ENCODE data around the gene DMD.
"Not testable (repeated sequence)": the region's sequence is repeated elsewhere in the genome, so short reads cannot be mapped to it uniquely, and the experiment has no call there.

The DMD gene

DNA sequence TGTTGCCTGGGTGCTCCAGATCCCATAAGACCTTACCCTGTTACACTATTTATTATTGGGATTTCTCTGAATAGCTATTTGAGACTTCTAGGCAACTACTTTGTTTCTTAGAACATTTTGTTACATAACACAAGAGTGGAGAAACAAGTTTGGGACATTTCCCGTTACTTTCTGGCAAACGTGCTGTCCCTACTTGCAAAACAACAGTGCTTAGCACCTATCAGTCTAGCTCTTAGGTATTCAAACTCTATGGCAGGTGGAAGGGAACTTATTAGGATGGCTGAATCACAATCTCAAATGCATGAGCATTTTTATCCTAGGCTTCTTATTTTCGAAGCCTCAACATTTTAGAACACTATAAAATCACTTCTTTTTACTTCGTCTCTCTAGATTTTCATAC is 613.6 kb downstream of the DMD start:
- no peak for DNase-seq

DNA sequence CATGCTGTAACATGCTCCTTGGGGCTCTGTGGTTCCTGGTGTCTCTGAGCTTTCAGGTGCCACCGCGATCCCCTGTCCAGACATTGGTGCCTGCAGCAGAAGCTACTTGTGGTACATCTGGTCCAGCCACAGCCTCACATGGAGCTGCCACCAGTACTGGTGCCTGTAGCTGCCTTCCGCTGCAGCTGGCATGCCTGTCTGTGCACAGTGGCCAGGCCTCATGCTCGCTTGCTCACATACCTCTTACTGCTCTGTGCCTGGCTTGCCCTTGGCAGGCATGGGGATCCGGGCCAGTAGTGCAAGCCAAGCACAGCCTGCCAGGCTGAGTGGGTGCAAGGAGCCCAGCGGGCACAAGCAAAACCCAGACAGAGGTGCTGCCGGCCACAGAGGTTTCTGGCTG is 618.6 kb downstream of the DMD start:
- DNase-seq, result no peak

DNA sequence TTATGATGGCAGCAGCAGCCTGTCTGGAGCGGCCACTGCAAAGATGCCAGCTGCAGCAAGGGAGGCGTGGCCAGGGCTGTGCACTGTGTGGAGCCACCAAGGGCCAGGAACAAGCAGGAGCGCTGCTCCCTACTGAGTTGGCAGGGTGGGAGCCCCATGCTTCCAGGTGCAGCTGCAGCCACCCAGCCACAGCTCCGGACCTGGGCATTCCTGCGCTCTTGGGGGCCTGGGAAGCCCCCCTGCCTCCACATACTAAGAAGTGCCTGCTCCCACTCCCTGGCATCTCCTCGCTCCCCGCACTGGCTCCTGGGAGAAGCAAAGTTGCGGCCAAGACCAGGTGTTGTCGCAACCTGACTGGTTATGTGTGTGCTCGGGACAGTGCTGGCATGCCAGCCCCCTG is 619.8 kb downstream of the DMD start:
- DNase-seq, result no peak

DNA sequence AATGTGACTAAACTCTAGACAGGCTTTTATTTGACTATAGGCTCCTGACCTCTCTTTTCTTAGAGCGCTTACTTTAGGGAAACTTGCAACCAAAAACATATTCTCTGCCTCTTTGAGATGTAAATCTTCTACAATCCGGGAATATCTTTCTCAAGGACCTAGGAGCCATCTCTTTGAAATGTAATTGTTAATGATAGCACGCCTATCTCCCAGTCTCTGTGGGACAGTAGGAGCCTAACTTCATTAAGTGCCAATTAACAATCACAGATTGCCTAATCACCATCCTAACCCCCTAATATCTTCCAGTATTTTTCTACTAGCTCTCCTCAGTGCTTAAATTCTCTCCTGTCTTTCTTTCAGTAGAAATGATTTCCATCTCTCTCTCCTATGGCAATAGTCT is 628.6 kb downstream of the DMD start:
- no peak for DNase-seq

DNA sequence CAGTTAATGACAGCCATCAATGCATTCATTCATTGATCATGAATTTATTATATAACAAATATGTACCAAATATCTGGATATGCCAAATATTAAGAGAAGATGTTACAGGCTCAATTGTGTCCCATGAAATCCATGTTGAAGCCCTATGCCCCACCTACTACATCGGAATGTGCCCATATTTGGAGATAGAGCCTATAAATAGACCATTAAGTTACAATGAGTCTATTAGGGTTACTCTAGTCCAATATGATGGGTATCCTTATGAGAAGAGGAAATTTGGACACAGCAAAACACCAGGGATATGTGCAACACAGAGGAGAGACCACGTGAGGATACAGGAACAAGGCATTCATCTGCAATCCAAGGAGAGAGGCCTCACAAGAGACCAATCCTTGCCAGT is 634.5 kb downstream of the DMD start:
- DNase-seq, result no peak

DNA sequence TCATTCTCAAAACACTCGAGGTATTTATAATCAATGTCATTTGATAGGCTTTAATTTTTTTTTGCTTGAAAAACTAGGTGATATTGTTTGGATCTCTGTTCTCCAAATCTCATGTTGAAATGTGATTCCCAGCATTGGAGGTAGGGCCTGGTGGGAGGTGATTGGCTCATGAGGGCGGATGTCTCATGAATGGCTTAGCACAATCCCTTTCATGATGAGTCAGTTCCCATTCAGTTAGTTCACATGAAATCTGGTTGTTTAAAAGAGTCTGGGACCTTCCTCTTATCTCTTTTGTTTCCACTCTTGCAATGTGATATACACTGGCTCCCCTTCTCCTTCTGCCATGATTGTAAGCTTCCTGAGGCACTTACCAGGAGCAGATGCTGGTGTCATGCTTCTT is 638.7 kb downstream of the DMD start:
- no peak for DNase-seq

DNA sequence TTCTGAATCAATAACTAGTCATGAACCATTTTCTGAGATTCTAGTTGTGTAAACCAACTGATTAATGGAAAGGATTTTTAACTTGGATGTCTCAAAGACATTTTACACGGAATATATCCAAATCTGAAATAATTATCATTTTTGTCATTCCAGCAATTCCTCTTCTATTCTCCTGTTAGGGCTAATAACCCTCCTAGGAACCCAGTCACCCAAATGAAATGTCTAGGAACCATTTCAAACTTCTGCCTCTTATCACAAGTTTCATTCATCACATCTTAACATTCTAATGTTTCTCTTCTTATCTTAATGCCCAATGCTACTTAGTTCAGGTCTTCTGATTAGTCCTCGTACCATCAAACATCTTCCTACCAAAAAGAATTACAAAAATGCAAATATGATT is 639.8 kb downstream of the DMD start:
- no peak for DNase-seq

DNA sequence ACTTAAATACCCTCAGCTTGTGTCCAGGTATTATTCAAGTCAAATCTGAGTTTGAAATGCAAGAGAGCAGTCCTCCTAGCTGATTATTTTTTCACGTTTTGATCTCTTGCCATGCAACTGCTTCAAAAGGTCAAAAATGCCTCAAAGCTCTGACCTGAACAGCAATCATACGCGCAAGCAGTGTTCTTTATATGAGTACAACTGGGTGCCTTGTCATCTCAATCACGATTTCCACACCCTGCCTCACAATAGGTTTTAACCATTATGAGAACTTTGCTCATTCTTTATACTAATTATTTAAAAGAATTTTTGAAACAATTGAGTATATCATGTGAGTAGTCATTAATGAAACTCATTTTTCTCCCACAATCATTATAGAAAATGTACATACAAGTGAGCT is 649.1 kb downstream of the DMD start:
- no peak for DNase-seq

DNA sequence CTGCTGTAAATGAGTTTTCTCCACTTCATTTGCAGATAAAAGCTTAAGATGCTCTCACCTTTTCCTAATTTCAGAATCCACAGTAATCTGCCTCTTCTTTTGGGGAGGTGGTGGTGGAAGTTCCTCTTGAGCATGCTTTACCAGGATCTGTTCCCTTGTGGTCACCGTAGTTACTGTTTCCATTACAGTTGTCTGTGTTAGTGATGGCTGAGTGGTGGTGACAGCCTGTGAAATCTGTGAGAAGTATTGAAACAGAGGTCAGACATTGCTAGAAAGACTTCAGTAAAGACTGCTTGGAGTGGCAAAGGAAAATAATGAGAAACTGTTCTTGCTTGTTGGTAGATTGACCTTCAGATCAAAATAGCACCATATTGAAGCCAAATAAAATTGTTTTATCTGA is 666.2 kb downstream of the DMD start:
- no peak for DNase-seq

DNA sequence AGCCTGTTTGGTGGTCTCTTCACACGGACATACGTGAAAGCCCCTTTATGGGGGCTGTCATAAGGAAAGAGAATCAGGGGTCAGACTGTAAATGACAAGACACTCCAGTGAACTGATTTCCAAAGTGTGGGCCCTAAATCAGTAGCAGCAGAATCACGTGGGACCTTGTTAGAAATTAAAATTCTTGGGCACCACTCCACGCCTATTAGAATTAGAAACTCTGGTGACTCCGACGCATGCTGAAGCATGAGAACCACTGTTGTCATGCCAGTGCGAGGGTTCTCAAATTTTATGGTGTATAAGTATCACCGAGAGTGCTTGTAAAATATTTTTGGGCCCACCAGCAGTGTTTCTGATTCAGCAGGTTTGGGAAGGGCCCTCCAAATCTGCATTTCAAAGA is 672.8 kb downstream of the DMD start:
- DNase-seq, result no peak

DNA sequence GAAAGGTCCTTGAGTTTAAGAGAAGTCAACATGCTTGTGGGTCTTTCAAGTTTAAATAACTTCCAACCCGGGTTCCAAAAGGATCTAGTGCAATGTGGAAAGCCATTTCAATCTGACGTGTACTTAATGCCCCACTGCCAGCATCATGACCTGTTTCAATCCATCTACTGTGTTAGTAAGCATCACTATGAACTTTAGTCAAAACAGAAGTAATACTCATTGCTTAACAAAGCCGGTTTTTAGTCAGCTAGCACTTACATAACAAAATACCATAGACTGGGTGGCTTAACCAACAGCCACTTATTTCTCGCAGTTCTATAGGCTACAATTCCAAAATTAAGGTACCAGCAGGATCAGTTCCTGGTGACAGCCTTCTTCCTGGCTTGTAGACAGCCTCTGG is 677.5 kb downstream of the DMD start:
- DNase-seq, result no peak

DNA sequence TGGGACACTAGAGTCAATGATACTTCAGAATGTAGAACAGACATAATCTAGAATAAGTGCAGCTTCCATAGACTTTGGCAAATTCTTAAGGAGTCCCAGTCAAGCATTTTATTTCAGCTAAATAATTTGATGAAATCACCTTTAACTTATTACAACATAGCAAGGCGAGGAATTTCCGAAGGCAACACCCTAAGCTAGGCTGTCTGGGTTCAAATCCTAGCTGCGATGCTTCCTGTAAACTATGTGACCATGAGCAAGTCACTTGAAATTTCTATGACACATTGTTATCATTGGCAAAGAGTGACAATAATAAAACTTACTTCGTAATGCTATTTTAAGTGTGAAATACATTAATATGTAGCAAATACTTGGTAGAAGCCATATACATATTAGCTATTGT is 679.1 kb downstream of the DMD start:
- DNase-seq, result no peak

DNA sequence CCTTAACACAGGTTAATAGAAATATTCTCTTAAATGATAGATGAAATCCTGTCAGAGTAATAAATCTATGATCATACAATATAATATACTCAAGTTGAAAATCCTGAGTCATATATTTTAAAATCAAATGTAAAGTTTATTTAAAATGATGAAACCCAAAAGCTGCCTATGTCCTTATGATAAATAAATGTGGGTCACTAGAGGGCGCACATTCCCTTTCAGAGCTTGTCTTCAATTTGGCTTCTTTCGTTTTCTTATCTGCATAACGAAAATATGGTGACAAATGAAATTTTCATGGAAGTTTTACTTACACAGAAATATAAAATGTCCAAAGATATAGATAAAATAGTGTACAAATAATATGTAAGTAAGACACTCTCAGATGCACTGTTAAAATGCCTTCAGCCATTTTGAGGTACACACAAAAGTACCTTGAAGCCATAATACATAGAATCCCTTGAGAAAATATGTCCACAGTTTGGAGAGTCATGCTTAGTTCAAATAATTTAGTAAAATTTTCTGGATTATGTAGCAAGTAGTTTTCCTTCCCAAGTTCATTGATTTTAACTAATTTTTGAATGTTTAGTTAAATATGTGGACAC is 680.4 kb downstream of the DMD start:
- DNase-seq, result peak; percentile 1

DNA sequence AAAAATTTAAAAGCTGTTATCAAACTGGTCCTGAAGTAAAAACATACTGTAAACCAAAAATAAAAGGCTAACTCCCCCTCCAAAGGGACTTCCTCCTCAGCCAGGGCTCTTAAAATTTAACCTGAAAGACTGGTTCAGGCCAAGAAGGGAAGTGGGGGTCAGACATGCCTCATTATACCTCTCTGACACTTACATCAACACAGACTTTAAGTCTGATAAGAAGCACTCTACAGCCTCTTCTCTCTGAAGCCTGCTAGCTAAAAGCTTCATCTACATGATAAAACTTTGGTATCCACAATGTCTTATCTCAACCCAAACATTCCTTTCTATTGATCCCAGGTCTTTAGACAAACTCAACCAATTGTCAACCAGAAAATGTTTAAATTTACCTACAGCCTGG is 682.9 kb downstream of the DMD start:
- DNase-seq, result not testable (repeated sequence)

DNA sequence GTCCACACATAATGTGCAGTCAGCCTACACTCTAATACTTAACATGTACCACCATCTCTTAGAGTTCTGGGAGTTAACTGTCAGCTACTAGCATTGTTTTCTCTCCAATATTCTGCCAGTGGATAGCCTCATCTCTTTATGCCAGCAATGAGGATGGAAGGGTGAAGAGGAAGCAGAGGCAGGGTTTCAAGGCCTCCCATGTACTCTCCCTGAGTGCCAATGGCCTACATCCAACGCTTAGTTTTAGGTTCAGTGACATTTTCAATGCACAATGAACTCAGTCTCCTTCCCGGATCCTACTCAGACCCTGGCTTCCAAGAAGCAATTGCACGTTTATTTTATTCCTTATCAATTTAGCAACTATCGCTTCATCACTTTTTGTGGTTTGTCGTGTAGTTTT is 686.1 kb downstream of the DMD start:
- no peak for DNase-seq

DNA sequence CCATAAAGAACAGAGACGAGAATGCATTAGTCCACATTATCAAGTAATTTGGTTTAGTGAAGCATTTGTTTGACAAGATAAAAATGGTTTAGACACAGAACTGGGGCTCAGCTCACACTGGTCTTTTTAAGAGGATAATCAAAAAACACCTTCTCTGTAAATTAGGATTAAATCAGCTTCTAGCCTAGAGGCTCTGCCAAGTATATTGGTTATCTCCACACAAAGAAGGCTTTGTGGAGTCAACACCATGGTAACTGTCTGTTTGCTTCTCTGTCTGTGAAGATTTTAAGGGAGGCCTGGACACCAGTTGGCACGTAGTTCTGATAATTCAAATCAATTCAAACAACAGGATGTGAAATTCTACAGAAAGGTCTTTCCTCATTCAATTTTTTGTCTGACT is 687.0 kb downstream of the DMD start:
- no peak for DNase-seq

DNA sequence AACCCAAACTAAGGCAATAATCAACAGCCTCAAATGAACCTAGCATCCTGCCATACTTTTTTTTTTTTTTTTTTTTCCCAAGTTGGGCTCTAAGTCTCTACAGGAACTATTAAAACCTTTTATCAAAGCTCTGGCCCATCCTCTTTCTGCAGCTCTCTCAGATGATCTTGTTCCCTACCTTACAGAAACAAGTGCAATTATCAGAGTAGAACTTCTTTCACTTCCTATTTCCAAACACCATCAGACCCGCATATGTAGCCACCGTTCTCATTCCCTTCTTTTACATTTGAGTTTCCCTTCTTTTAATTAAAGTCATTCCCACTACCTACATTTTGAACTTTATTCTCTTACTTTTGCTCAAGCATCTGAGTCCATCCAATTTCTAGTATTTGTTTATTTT is 690.6 kb downstream of the DMD start:
- no peak for DNase-seq

DNA sequence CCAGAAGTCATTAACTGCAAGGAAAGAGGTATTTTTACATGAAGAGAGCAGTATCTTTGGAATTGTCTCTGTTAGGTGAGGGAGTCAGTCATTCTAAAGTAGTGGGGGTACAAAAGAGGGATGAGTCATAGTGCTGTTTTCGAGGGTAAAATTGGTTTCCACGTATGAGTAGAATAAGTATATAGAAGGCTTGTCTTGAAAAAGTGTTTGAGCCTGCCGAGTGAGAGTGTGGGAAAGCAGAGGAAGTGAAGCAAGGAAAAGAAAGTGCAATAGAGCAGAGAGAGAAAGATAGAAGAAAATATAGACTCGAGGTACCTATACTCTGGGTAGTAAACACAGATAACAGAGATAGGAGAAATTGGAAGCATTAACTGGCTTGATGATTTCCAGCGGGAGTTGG is 696.4 kb downstream of the DMD start:
- no peak for DNase-seq

DNA sequence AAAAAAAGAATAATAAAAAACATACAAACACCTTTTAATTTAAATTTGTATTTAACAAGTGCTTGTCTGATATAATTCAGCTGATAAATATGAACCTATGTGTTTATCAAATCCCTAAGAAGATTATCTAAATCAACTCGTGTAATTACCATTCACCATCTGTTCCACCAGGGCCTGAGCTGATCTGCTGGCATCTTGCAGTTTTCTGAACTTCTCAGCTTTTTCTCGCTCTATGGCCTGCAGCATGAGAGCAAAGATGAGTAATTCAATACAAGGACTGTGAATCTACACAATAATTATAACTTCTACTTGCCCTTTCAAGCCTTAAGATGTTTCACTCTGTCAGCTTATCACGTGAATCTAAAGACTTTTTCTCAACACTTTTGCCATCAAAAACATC is 709.7 kb downstream of the DMD start:
- DNase-seq, result no peak

DNA sequence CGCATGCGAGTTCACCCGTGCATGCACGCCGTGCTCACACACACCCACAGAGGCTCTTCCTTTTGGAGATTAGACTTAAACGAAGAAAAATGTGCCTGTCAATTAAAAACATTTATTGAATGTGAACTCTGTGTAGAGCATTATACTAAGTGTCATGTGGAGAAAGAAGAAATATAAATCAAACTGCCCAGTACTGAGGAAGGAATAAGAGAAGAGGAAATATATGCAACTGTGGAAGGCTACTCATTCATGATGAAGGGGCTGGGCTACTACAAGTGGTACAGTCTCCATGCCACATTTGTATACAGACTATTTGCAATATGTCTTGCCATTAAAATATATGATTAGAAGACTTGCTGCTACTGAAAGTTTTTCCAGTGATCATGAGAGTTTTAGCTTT is 714.7 kb downstream of the DMD start:
- DNase-seq, result no peak

DNA sequence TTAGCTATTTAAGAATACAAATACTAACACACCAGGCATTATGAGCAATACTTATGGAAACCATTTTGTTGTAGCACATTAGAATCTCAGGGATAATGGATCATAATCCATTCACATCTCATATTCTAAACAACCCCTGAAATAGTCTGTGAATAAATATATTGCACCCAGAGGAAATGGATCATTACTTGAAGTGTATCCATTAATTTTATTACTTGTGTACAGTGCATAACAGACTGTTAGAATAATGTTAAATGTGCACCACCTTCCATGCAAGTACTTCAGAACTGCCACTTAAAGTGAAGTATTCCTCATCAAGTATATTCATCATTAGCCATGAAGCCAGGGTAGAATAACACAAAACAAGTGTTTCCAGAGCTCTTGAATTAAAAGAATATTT is 715.5 kb downstream of the DMD start:
- DNase-seq, result no peak

DNA sequence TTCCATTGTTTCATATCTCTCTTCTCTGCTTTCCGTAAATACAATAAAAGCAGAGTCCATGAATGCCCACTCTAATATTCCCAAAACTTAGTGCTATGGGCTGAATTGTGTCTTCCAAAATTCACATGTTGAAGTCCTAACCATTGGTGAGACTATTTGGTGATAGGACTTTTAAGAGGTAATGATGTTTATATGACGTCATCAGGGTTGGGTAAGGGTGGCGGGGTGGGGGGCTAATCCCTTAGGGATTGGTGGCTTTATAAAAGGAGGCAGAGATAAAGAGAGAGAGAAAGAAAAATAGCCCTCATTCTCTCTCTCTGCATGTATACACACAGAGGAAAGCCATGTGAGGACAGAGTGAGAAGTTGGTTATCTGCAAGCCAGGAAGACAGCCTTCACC is 722.2 kb downstream of the DMD start:
- no peak for DNase-seq

DNA sequence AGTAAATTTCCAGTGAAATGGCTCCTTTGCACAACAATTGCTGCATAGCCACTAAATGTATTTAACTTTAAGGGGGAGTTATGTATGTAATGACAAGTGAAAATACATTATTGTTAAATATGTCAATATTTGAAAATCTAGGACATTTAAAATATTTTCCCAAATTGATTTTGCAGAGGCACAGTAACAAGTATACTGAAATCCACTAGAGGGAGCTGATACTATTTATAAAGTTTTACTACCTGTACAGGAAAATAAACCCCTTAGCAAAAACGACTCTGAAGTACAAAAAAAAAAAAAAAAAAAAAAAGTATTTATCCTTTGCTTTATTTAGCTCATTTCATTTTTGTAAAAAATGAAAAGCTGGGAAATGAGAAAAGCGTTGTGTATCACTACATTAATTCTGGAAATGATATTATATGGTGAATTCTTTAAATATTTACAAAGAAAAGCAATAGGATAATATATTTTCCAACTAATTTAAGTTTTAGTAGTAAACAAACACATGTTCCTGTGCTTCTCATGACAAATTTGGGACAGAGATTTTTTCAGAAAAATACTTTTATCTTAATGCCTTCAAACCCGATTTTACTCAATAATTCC is 727.7 kb downstream of the DMD start:
- no peak for DNase-seq

DNA sequence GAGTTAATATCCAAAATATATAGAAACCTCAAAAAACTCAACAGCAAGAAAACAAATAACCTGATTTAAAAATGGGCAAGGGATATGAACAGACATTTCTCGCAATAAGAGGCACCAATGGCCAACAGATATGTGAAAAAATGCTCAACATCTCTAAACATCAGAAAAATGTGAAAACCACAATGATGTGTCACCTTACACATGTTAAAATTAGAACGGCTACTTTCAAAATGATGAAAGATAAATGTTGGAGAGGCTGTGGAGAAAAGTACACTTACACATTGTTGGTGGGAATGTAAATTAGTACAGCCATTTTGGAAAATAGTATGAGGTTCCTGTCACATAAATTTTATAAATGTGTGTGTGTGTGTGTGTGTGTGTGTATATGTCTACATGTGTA is 731.3 kb downstream of the DMD start:
- no peak for DNase-seq

DNA sequence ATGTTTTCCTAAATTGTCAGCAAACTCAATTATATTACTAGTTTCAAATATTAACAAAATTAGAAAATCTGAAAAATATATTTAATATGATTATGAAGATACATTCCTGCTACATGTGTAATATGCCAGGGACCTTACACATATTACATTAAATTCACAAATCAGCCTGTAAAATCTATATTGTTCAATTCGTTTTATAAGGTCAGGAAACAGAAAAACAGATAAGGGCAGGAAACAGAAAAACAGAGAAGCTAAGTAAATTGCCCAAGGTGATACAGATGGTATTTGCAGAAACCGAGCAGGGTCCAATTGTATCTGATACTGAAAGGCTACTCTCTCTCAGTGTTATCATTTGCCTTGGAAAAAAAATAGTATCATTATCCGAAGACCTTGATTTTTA is 739.0 kb downstream of the DMD start:
- no peak for DNase-seq

DNA sequence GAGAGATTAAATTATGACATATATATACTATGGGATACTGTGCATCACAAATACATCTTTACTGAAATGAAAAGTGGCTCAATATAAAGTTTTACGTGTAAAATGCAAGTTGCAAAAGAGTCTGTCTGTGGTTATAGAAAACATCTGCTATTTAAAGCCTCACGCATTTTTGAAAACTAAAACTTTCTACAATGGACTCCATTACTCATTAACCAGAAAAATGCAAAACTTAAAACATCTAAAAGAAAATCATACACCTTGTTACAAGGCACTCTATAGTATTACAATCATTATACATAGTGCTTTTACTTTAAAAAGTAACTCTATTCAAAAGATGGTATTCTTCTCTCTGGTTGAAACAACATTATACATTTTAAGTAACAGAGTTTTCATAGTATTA is 755.6 kb downstream of the DMD start:
- DNase-seq, result no peak
